ENCODE results near the gene JAG1.

Gene JAG1

GRCh38 chr20:10716855-10717254 is 43.1 kb upstream of the JAG1 start:
- TF ChIP-seq, protein P1, sequence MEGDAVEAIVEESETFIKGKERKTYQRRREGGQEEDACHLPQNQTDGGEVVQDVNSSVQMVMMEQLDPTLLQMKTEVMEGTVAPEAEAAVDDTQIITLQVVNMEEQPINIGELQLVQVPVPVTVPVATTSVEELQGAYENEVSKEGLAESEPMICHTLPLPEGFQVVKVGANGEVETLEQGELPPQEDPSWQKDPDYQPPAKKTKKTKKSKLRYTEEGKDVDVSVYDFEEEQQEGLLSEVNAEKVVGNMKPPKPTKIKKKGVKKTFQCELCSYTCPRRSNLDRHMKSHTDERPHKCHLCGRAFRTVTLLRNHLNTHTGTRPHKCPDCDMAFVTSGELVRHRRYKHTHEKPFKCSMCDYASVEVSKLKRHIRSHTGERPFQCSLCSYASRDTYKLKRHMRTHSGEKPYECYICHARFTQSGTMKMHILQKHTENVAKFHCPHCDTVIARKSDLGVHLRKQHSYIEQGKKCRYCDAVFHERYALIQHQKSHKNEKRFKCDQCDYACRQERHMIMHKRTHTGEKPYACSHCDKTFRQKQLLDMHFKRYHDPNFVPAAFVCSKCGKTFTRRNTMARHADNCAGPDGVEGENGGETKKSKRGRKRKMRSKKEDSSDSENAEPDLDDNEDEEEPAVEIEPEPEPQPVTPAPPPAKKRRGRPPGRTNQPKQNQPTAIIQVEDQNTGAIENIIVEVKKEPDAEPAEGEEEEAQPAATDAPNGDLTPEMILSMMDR (IDR thresholded peaks at IDR 0.05; ENCODE audit: low read depth, low read length, missing control alignments), result no peak
- H3K4me3 ChIP-seq (replicated peaks; ENCODE audit: low read depth, low read length), result no peak overlapping the region
- DNase-seq (ENCODE audit: extremely low read depth, low read depth), result no peak

DNA sequence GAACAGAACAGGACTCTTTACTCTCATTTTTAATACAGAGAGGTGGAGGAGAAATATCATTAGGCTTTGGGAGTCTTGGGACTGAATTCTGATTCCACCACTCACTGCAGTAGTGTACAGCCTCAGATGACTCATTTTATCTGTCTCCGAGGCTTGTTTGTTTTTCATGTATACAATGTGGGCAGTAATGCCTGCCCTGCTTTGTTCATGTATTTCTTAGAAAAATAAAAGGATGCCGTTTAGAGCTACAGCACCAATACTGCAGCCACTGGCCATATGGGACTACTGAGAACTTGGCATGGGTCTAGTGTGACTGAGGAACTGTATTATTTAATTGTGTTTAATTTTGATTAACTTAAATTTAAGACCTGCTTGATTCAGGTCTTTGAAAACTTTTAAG is 41.2 kb upstream of the JAG1 start:
- H3K4me3 ChIP-seq (replicated peaks; ENCODE audit: low read depth, low read length), result no peak overlapping the region
- DNase-seq (ENCODE audit: extremely low read depth, low read depth), result no peak
- TF ChIP-seq, protein P1 (IDR thresholded peaks at IDR 0.05; ENCODE audit: low read depth, low read length, missing control alignments), result no peak

DNA sequence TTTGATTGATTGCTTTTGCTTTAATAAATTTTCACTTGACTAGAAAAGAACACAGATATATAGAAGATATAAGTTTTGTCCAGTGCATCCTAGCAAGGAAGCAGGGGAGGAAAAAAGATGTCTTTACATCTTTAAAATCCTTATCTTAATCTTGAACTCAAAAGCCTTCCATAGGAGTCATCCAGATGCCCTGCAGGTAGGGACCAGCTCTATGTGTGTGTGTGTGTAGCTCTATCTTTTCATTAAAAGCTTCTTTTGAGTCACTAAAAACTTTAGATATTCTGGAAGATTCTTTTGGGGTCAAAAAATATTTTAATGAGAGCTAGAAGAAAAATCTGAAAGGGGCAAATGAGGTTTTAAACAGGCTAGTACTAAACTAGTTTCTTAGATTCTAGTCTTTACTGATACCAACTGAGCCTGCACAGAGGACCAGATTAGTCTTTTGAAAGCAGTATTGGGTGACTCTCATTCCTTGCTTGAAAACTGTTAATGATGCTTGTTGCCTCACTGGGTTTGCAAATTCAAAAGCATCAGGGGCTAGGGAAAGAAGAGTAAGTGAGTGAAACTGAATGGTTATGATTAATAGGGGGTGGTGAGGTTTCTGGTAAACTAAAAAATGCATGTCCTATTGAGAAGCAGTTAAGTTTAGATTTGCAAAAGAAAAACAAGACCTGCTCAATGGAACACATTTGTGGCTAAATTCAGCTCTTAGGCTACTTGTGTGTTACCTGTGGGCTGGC is 40.6 kb upstream of the JAG1 start:
- TF ChIP-seq, protein P1 (IDR thresholded peaks at IDR 0.05; ENCODE audit: low read depth, low read length, missing control alignments), result no peak
- H3K4me3 ChIP-seq (replicated peaks; ENCODE audit: low read depth, low read length), result no peak overlapping the region
- no peak for DNase-seq (ENCODE audit: extremely low read depth, low read depth)

DNA sequence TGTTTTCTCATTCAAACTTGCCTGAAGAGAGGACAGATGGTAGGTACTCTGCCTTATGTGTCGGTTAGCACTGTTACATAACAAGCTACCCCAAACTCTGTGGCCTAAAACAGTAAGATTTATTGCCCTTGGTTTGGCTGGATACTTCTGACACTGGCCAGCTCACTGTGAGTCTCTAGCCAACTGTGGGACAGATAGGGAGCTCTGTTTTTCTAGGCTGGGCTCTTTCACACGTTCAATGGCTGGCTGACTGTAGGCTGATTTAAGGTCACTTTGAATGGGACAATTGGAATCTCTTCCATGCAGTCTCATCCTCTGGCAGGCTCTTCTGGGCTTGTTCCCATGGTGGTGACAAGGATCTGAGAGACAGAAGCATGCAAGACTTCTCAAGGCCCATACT is 39.4 kb upstream of the JAG1 start:
- no peak for DNase-seq (ENCODE audit: extremely low read depth, low read depth)
- no peak overlapping the region for H3K4me3 ChIP-seq (replicated peaks; ENCODE audit: low read depth, low read length)
- TF ChIP-seq, protein P1 (IDR thresholded peaks at IDR 0.05; ENCODE audit: low read depth, low read length, missing control alignments), result no peak

DNA sequence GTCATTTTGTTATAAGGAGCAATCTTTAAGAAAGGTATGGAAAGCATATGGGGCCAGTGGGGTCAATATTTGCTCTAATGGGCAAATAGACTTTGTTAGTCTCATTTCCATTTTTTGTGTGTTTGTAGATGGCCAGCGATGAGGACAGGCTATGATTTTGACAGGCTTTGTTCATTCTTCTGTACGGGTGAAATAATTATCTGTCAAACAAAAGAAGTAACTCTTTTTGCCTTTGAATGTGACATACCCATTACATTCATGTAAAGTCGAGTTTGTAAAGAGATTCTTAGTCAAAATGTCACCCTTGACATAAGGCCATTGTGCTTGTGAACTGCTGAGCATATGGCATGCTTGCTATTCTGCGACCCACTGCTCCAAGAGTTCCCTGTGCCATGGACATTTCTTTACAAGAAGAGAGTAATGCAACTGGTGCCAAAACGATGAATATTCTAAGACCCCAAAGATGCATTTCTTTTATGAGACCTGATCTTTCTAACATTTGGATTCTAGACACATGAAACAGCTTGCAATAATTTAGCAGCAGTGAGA is 38.2 kb upstream of the JAG1 start:
- TF ChIP-seq, protein P1 (IDR thresholded peaks at IDR 0.05; ENCODE audit: low read depth, low read length, missing control alignments), result no peak
- H3K4me3 ChIP-seq (replicated peaks; ENCODE audit: low read depth, low read length), result no peak overlapping the region

GRCh38 chr20:10710991-10711775 is 37.4 kb upstream of the JAG1 start:
- TF ChIP-seq, protein P1 (IDR thresholded peaks at IDR 0.05; ENCODE audit: low read depth, low read length, missing control alignments), result no peak
- DNase-seq (ENCODE audit: extremely low read depth, low read depth), result no peak
- no peak overlapping the region for H3K4me3 ChIP-seq (replicated peaks; ENCODE audit: low read depth, low read length)

More for the DNA sequence above, 38.2 kb upstream of the JAG1 start:
- no peak for DNase-seq (ENCODE audit: extremely low read depth, low read depth)
